ENCODE measurements around the gene KIF17. TPM values are rescaled to one million over a fixed set of nuclear protein-coding genes. Genes with fewer than 3 reads are reported as not detected.
A peak's percentile ranks its signal among the peaks of the same experiment; 100 is the strongest.

Gene KIF17
- total RNA-seq, 1 donor from 2014 or later: 8.4 TPM

DNA sequence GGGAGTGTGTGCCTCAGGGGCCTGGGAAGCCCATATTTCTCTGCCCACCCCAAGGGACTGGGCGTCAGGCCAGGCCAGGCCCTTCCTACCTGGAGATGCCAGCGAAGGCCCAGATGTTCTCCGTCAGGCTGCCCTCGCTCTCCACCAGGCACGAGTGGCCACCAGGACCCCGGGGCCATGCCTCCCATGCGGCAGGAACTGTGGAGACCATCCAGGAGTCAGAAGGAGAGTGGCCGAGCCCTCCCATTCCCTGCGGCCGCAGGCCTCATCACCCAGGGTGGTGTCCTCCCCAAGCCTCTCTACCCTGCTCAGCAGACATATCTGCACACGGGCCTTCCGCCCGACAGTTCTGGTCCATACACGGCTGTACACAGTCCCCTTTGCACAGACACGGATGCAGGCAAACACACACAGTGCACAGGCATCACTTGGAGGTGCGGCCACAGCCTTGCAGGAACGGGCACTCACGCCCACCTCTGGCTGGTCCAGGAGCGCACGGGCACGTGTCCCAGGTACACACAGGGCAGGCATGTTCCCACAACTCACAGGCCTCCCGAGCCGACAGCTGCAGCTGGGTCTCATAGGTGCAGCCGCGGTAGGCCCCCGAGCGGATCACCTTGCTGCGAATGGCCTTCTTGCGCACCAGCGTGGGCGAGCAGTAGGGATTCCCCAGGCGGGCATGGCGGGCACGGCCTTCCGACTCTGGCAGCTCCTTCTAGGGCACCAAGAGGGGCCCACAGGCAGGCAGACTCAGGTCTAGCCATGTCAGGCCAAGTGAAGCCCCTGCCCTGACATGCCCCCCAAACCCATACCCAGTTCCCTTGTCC lies 5.9 kb upstream of the KIF17 start:
- Histone ChIP-seq H3K4me1 (no peaks in the 10 kb centered on the region), H3K4me3 (no peak overlapping the region), H3K36me3 (no peaks in the 10 kb centered on the region), H3K27me3 (ENCODE audit: low read depth) (peaks cover 4% of the 10 kb centered on the region), H3K27ac (no peak overlapping the region), H3K9me3 (no peaks in the 10 kb centered on the region)
- no peak for DNase-seq
- intact Hi-C loops (cut with DNase I): no loop called here
- TF ChIP-seq, protein P1, sequence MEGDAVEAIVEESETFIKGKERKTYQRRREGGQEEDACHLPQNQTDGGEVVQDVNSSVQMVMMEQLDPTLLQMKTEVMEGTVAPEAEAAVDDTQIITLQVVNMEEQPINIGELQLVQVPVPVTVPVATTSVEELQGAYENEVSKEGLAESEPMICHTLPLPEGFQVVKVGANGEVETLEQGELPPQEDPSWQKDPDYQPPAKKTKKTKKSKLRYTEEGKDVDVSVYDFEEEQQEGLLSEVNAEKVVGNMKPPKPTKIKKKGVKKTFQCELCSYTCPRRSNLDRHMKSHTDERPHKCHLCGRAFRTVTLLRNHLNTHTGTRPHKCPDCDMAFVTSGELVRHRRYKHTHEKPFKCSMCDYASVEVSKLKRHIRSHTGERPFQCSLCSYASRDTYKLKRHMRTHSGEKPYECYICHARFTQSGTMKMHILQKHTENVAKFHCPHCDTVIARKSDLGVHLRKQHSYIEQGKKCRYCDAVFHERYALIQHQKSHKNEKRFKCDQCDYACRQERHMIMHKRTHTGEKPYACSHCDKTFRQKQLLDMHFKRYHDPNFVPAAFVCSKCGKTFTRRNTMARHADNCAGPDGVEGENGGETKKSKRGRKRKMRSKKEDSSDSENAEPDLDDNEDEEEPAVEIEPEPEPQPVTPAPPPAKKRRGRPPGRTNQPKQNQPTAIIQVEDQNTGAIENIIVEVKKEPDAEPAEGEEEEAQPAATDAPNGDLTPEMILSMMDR (IDR thresholded peaks at IDR 0.05): no peak
- no peak for ATAC-seq

DNA sequence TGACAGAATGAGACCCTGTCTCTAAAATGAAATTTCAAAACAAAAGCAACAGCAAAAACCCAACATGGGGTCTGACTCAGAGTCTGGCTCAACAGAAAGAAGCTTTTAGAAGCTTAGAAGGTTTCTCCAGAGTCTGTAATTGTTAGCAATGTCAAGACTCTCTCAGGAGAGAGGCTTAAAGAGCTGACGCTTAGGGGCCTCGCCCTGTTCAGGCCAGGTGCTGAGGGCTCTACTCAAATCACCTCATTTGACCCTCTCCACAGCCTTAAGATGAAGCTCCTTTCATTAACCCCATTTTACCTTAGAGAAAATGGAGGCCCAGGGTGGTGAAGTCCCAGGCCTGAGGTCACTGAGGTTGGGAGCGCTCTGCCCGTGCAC lies 5.3 kb upstream of the KIF17 start:
- Histone ChIP-seq H3K27me3 (ENCODE audit: low read depth) (no peaks in the 10 kb centered on the region), H3K4me3 (no peak overlapping the region), H3K9me3 (no peaks in the 10 kb centered on the region), H3K36me3 (no peaks in the 10 kb centered on the region), H3K27ac (no peak overlapping the region), H3K4me1 (peaks cover 2% of the 10 kb centered on the region)
- ATAC-seq: peak; percentile 26 to 48
- no peak for DNase-seq
- TF ChIP-seq, protein P1 (IDR thresholded peaks at IDR 0.05): no peak
- intact Hi-C loops (cut with DNase I): no loop called here

DNA sequence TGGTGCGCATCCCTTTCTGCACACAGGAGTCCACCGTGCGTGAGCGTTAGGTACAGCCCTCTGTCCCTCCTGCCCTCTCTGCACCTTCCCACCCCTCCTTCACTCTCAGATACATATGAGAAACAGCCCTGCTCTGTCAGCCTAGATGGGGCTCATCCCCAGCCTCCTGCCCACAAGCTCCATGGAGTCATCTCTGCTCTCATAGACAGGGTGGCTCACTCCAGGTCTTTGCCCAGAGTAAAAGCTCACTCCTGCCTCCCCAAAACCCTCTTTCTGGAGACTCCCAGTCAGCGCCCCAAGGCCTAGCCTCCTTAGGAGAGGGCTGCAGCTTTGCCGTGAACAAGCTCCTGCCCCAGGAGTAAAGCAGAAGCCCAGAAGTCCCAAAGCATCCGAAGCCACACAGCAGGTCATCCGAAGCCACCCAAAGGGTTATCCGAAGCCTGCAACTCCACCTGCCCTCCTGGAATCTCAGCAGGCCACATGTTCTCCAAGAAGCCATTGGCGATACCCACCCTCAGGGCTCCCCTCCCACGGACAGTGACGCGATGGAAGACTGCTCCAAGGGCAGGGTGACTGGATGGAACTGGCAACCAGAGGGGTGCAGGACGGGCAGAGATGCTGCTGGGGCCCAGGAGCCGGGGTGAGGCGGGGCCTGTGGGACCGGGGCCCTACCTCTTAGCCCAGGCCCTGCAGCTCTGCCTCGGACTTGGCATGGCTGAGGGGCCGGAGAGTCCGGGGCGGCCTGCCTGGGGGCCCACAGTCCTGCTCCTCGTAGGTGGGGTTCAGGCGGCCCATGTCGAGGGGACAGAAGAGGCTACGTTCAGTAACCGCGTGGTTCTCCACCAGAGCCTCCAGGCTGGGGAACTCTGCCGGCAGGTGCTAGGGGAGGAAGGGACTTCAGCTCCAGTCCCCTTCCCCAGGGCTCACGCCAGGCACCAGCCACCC lies 3.6 kb upstream of the KIF17 start:
- H3K27ac ChIP-seq: no peak overlapping the region
- intact Hi-C loops (cut with DNase I): no loop called here
- H3K9me3 ChIP-seq: no peaks in the 10 kb centered on the region
- TF ChIP-seq, protein P1 (IDR thresholded peaks at IDR 0.05): no peak
- no peak for ATAC-seq
- no peaks in the 10 kb centered on the region for H3K36me3 ChIP-seq
- no peak overlapping the region for H3K4me3 ChIP-seq
- H3K4me1 ChIP-seq: peaks cover 9% of the 10 kb centered on the region
- peaks cover 11% of the 10 kb centered on the region for H3K27me3 ChIP-seq (ENCODE audit: low read depth)
- DNase-seq: no peak

DNA sequence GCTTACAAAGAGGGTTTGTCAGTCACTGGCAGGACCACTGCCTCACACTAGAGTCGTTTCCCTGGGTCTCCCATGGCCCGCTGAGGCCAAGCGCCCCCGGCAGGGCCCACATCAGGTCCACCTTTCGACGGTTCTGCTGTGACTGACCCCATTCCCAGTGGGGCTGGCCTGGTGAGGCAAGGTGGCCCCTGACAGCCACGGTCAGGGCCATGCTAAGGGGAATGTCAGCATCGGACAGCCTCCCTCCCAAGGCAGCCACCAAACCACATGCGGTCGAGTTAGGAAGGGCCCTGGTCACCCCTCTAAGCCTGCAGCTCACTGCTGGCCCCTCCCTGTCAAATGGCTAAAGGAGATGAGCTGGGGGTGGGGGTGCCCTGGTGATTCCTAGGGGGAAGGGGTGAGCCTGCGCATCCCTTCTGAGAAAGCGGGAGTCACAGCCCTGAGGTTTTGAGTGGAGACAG lies 2.9 kb upstream of the KIF17 start:
- DNase-seq (no peak), ATAC-seq (no peak)
- H3K36me3 ChIP-seq: no peaks in the 10 kb centered on the region
- peaks cover 9% of the 10 kb centered on the region for H3K4me1 ChIP-seq
- H3K4me3 ChIP-seq: no peak overlapping the region
- H3K27me3 ChIP-seq (ENCODE audit: low read depth): peaks cover 18% of the 10 kb centered on the region
- no peaks in the 10 kb centered on the region for H3K9me3 ChIP-seq
- TF ChIP-seq, protein P1 (IDR thresholded peaks at IDR 0.05): no peak
- no peak overlapping the region for H3K27ac ChIP-seq
- intact Hi-C loops (cut with DNase I): no loop called here

DNA sequence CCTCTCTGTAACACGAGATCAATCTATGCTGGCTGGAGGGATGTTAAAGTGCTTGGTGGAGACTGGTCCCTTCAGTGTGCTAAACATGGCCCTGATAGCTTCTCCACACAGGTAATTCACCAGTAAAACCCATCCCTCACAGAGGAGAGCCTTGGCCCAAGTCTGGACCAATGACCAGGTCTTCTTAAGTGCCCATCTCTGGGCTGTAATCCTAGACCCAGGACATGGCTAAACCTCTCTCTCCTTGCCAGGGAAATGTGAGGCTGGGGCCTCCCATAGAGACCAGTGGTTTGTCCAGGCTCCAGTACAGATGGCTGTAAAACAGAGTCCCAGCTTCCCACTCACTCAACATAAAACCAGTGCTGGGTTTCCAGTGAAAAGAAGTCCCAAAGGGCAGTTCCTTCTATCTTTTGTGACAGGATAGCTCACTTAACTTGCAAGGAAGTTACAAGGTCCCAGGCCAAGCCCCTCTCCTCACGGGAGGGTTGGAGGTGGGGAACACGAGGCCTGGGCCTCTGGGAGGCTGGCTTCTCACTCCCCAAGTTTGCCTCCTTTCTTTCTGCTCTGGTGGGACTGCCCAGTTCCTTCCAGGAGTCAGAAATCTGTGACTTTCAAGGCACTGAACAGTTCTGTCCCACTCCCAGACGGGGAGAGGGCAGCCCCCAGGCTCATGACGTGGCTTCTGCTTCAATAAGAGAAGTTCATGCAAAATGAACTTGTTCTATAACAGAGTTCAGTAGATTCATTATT lies 2.2 kb upstream of the KIF17 start:
- H3K4me3 ChIP-seq: no peak overlapping the region
- no peak overlapping the region for H3K27ac ChIP-seq
- H3K27me3 ChIP-seq (ENCODE audit: low read depth): peaks cover 22% of the 10 kb centered on the region
- TF ChIP-seq, protein P1 (IDR thresholded peaks at IDR 0.05): no peak
- peak; percentile 2 for DNase-seq
- H3K4me1 ChIP-seq: peaks cover 9% of the 10 kb centered on the region
- H3K9me3 ChIP-seq: no peaks in the 10 kb centered on the region
- no peak for ATAC-seq
- H3K36me3 ChIP-seq: no peaks in the 10 kb centered on the region
- intact Hi-C loops (cut with DNase I): no loop called here
